ENCODE results near the gene EPB41L2. TPM values are rescaled to one million over a fixed set of nuclear protein-coding genes. Genes with fewer than 3 reads are reported as not detected.
"Not testable (repeated sequence)": the region's sequence is repeated elsewhere in the genome, so short reads cannot be mapped to it uniquely, and the experiment has no call there.

Gene EPB41L2
- polyA plus RNA-seq, 3 donors: 10.1 to 127 (median 75.7) TPM

DNA sequence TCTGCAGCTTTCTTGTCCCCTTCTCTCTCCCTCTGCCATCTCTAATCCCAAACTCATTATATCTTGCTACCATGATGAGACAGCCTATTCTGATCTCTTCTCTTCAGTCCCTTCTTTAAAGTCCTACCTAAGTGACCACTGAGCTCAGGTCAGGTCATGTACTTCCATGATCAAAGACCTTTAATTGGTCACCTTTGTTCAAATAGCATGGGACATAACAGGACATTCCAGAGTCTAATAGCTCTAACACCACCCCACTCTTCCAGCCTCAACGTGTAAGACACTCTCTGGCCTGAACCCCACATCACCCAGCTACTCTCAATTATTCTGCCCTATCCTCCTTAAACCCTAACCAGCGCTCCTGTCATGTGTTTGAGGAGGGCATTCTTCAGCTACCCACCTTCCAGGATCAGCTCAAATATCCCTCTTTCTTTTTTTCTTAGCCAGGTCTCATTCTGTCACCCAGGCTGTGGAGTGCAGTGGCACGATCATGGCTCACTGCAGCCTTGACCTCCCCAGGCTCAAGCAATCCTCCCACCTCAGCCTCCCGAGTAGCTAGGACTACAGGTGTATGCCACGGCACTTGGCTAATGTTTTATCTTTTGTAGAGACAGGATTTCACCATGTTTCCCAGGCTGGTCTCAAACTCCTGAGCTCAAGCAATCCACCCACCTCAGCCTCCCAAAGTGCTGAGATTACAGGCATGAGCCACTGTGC, 237.9 kb downstream of the EPB41L2 start:
- WGBS, 3 donors: 81 to 86% (median 86%) methylated on average over 5 of the region's 5 CpGs
- no peak overlapping the region for H3K27ac ChIP-seq (ENCODE audit: low read depth, low read length)

DNA sequence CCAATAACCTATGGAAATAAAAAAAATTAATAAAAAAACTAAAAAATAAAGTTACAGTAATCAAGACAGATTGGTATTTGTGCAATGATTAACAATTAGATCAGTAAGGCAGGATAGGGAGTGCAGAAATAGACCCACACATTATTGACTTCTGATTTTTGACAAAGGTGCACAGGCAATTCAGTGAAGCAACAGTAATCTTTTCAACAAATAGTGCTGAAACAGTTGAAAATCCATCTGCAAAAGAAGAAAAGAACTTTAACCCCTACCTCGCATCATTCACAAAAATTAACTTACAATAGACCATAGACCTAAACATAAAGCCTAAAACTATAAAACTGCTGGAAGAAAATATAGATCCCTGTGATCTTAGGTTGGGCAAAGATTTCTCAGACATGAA, 240.3 kb downstream of the EPB41L2 start:
- WGBS, 3 donors: 83 to 90% (median 88%) methylated on average over 1 of the region's 1 CpG
- H3K27ac ChIP-seq (ENCODE audit: low read depth, low read length): no peak overlapping the region

DNA sequence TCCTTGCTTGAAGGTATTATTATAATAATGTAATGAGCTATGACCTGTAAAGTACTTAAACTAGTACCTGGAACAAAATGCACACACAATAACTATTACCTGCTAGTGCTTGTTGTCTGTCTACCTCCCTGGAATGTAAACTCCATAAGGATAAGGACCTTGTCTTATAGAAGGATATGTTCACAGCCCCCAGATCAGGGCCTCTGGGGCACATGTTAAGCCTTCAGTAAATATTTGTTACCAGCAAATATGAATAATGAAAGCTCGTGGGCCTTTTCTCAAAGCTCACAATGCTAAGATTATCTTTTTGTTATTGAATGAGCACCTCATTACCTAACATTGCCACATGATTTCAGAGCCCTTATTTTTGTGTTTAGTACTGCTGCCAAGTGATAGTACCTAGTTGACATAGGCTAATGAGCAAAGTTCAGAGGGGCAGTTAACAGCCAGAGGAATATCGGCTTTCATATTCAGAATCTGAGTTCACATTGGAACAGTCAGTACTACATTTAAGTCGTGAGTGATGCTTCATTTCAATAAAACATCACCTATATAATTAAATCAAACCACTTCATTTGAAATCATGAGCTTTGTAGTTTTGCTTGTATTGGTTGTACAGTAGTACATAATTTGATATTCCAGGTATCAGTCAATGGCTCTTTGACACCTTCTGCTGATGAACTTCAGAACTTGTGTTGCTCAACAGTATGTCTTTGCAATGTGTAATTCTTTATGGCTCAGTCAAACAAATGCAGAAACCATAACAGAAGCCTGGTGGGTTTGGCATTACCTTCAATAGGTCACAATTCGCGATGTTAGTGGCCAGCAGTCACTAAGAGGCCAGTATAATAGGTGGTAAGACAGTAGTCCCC, 247.6 kb downstream of the EPB41L2 start:
- 51 to 91% (median 80%) methylated on average over 5 of the region's 5 CpGs for WGBS, 3 donors
- no peak overlapping the region for H3K27ac ChIP-seq (ENCODE audit: low read depth, low read length)

DNA sequence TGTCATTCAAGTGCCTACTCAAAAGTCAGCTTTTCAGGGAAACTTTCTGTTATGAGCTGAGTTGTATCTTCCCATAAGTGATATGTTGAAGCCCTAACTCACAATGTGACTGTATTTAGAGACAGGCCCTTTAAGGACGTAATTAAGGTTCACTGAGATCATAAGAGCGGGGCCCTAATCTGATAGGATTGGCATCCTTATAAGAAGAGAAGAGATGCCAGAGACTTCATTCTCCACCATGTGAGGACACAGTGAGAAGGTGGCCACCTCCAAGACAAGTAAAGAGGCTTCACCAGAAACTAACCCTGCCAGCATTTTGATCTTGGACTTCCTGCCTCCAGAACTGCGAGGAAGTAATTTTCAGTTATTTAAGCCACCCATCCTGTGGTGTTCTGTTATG, 248.5 kb downstream of the EPB41L2 start:
- WGBS, 3 donors: 87 to 94% (median 92%) methylated on average over 3 of the region's 3 CpGs
- no peak overlapping the region for H3K27ac ChIP-seq (ENCODE audit: low read depth, low read length)

DNA sequence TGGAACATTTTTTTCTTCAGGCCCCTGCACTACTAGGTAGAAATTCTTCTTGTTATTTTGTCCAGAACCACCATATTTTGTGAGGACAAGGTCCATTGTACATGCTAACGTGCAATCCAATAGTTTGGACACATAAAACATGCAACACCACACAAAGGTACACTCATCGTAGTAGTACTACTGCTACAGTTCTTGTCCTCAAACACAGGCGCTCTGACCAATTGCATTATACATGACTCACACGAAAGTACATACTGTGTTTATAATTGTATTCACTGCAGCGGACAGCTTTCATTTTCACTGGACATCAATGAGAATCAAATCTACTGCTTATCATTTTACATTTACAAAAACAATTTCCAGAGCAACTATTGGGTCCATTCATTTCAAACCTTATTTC, 251.1 kb downstream of the EPB41L2 start:
- WGBS, 3 donors: 89 to 91% (median 90%) methylated on average over 5 of the region's 5 CpGs

DNA sequence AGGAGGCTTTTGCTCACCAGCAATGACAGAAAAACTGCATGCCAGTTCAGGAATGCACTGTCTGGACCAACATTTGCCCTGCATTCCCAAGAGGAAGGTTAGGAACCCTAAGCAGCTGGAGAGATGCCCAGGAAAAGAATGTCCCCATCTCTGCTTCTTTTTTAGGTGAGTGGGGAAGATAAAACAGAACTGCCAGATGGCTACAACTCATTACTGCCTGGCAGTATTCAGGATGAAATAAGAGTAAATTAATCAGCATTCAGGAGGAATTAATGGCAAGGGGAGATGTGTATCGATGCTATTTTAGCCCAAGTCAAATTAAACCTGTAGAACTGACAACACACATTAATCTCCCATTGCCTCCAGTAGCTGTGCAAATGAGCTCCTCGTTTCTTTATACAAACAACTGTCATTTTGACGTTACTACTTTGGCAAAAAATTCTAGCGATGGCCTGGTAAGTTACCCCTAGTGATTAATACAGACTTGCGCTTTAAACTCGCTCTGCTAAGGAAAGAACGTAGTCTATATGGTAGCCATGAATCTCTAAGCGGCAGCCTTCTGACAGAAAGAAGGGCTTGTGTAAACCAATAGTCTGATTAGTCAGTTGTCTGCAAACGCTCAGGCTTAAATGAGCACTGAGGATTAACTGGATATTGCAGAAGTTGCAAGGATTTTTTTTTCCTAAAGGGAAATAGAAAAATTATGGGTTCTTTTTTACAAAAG, 252.6 kb downstream of the EPB41L2 start:
- 31 to 55% (median 54%) methylated on average over 9 of the region's 9 CpGs for WGBS, 3 donors
- H3K27ac ChIP-seq (ENCODE audit: low read depth, low read length): no peak overlapping the region

More for the DNA sequence above, 251.1 kb downstream of the EPB41L2 start:
- no peak overlapping the region for H3K27ac ChIP-seq (ENCODE audit: low read depth, low read length)

DNA sequence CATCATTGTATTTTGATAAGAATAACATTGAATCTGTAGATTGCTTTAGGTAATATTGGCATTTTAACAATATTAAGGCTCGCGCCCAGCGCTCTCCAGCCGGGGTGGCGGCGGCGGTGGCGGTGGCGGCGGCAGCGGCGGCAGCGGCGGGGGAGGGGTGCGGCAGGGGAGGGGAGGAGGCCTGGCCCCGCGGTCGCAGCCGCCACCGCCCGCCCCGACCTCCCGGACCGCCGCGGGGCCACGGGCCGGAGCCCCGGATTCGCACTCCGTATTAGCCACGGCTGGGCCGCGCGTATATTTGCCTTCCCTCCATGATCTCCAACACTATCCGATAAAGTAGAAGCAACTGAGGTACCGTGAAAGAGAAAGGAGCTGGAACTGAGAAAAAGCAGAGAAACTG, 261.7 kb downstream of the EPB41L2 start:
- H3K27ac ChIP-seq (ENCODE audit: low read depth, low read length): not testable (repeated sequence)
- WGBS, 3 donors: 96 to 99% (median 98%) methylated on average over 20 to 37 of the region's 37 CpGs

DNA sequence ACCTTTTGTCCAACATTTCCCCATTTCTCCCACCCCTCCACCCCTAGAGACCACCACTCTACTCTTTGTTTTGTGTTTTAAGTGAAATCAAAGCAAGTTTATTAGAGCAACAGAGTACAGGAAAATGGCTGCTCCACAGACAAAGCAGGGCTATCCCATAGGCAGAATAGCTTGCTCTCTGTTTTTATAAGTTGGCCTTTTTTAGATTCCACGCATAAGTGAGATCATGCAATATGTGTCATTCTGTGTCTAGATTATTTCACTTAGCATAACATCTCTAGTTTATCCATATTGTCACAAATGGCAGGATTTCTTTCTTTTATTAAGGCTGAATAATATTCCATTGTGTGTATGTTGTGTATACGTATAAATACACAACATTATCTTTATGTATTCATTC, 266.0 kb downstream of the EPB41L2 start:
- no peak overlapping the region for H3K27ac ChIP-seq (ENCODE audit: low read depth, low read length)
- WGBS, 3 donors: 79 to 94% (median 91%) methylated on average over 2 of the region's 2 CpGs

DNA sequence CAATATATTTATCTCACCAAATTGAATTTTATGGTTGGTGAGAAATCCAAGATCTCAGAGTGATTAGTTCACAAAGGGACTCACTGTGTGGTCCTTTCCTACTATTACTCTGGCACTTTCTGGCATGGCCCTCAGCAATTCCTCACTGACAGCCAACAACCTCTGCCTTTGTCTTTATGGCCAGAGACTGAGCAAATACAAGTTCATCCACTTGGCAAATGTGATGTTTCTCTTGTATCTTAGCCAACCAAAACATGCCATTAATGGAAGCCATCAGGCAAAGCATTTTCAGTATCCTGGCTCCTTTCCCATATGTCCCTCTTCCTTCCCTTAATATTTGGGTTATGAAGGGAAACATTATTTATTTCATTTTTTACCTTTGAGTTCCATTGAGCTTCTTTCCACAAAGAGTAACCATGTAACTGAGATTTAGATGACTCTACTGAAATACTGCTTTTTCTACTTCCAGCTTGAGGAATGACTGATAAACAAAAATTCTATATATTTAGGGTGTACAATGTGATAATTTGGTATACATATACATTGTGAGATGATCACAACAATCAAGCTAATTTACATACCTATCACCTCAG, 266.6 kb downstream of the EPB41L2 start:
- no peak overlapping the region for H3K27ac ChIP-seq (ENCODE audit: low read depth, low read length)

DNA sequence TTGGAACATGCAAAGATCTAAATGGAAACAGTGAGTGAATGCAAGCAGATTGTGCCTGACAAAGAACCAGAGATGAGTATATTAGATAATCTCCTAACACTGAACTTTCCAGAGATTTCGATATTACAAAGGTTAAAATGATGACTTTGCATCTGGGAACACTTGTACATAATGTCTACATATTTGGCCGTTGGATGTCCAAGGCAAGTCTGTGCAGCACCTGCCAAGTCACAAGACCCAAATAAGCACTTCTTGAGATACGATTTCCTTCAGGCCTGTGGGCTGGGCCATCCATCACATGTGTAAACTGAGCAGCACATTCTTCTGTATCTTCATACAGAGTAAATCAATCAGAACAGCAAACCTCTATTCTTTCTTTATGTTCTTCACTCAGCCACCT, 268.3 kb downstream of the EPB41L2 start:
- WGBS, 3 donors: 39 to 55% (median 54%) methylated on average over 3 of the region's 3 CpGs

DNA sequence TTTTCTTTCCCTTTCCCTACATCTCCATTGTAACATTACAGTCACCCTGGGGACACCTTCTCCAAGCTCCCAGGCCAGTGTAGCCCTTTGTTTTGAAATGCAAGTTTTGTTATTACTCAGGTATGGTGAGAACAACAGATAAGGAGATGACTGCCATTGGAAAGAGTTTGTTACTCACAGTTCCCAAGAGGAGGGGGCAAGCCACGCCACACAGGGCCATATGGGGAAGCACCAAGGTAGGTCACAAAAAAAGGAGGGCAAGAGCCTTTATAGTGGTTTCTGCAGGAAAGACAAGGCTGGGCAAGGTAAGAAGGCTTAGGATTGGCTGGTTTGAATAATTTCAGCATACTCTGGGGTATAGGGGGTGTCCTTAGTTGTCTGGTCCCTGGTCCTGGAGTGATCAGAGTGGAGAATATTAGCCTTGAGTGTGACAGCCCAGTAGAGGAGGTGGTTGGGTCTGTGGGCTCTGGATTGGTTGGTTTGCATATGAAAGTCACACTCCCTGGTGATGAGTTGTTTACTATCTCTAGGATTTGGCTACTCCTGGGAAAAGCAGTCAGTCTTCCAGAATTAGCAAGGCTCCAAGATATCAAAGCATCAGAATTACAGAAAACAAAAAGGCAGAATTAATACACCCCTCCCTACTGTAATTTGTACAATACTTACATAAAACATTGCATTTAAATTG, 268.9 kb downstream of the EPB41L2 start:
- no peak overlapping the region for H3K27ac ChIP-seq (ENCODE audit: low read depth, low read length)
- WGBS, 3 donors: 80 to 90% (median 88%) methylated on average over 1 of the region's 1 CpG

More for the DNA sequence above, 268.3 kb downstream of the EPB41L2 start:
- H3K27ac ChIP-seq (ENCODE audit: low read depth, low read length): no peak overlapping the region

Other genes starting within 250 kb of the EPB41L2 start
- under 1 TPM in 1 of 3 donors, not detected in 2; 0.07 TPM for gene SMLR1, start 235.8 kb downstream of the EPB41L2 start, polyA plus RNA-seq
- 10 to 100 TPM in 1 of 3 donors, 1 to 10 TPM in 2; 5.7 to 10.1 (median 7.6) TPM for gene AKAP7, start 72.2 kb upstream of the EPB41L2 start, polyA plus RNA-seq